ENCODE results near the gene TSGA10.

GRCh38 chr2:99183025-99183424, 28.3 kb upstream of the TSGA10 start:
- TF ChIP-seq POLR2A (IDR thresholded peaks at IDR 0.05) (no peak), CTCF (IDR thresholded peaks at IDR 0.05) (no peak)

All from testis (tissue), 2 donors.